Endometrium (tissue), 2 donors: ENCODE results near the gene MT1X.

ENCODE experiments used
- FAIRE-seq: peaks from 2 replicates; lab custom pipeline; 2012; peaks lifted over from hg19 to GRCh38; lab: Jason Lieb, UNC
- donor health status: control.
- donor health status: control.

Gene MT1X

GRCh38 chr16:56679818-56680217 is 2.5 kb upstream of the MT1X start:
- FAIRE-seq: no peak

GRCh38 chr16:56682703-56683397 is 580 bp downstream of the MT1X start:
- no peak for FAIRE-seq

GRCh38 chr16:56683424-56684172 is 1.3 kb downstream of the MT1X start:
- FAIRE-seq: no peak

GRCh38 chr16:56684256-56684925 is 2.1 kb downstream of the MT1X start:
- FAIRE-seq: no peak

GRCh38 chr16:56684926-56685590 is 2.8 kb downstream of the MT1X start:
- no peak for FAIRE-seq

GRCh38 chr16:56686758-56687157 is 4.5 kb downstream of the MT1X start:
- no peak for FAIRE-seq

- no peak for FAIRE-seq
Measured at GRCh38 chr16:56688762-56689161, 6.5 kb downstream of the MT1X start.

- no peak for FAIRE-seq
Measured at GRCh38 chr16:56689171-56689570, 6.9 kb downstream of the MT1X start.

GRCh38 chr16:56690420-56691122 is 8.3 kb downstream of the MT1X start:
- no peak for FAIRE-seq

GRCh38 chr16:56691885-56692284 is 9.6 kb downstream of the MT1X start:
- FAIRE-seq: no peak

GRCh38 chr16:56695246-56695645 is 13.0 kb downstream of the MT1X start:
- FAIRE-seq: no peak

- no peak for FAIRE-seq
Measured at GRCh38 chr16:56697456-56698155, 15.3 kb downstream of the MT1X start.

- no peak for FAIRE-seq
Measured at GRCh38 chr16:56700195-56700594, 17.9 kb downstream of the MT1X start.

- no peak for FAIRE-seq
Measured at GRCh38 chr16:56700631-56701030, 18.4 kb downstream of the MT1X start.

- no peak for FAIRE-seq
Measured at GRCh38 chr16:56701534-56701933, 19.3 kb downstream of the MT1X start.

GRCh38 chr16:56702836-56703235 is 20.6 kb downstream of the MT1X start:
- no peak for FAIRE-seq

- no peak for FAIRE-seq
Measured at GRCh38 chr16:56708525-56709442, 26.5 kb downstream of the MT1X start.

GRCh38 chr16:56709443-56710040 is 27.3 kb downstream of the MT1X start:
- no peak for FAIRE-seq

GRCh38 chr16:56710181-56710737 is 28.0 kb downstream of the MT1X start:
- FAIRE-seq: no peak

- FAIRE-seq: no peak
Measured at GRCh38 chr16:56711862-56712261, 29.6 kb downstream of the MT1X start.
